NCI-H2081 treated with DMSO at 0.1 percent for 48 hours (cell line): Measurements from ENCODE around the gene ZNF440.
"Not testable (repeated sequence)": the region's sequence is repeated elsewhere in the genome, so short reads cannot be mapped to it uniquely, and the experiment has no call there.

ENCODE experiments used
- DNase-seq: peaks from one replicate; lab custom pipeline; 2025; lab: John Stamatoyannopoulos, UW

The ZNF440 gene

GRCh38 chr19:11814029-11814699 lies at the start of gene ZNF440:
Gene ZNF440, plus strand, starts transcription at chr19:11814273. Its CDS starts 175 bp downstream, at chr19:11814448.
- peak; percentile 20 for DNase-seq

- DNase-seq = peak; percentile 30
Observed at GRCh38 chr19:11766597-11767591, 47.2 kb upstream of the ZNF440 start, which contains the start of gene ZNF441. Gene ZNF441, plus strand, starts transcription at chr19:11767000. Its CDS starts 194 bp downstream, at chr19:11767194.

GRCh38 chr19:11767633-11768133 lies 46.4 kb upstream of the ZNF440 start:
- no peak for DNase-seq

- no peak for DNase-seq
Observed at GRCh38 chr19:11769995-11770394, 44.1 kb upstream of the ZNF440 start.

- not testable (repeated sequence) for DNase-seq
Observed at GRCh38 chr19:11771520-11771919, 42.6 kb upstream of the ZNF440 start.

- DNase-seq = not testable (repeated sequence)
Observed at GRCh38 chr19:11776669-11777068, 37.4 kb upstream of the ZNF440 start.

- DNase-seq = no peak
Observed at GRCh38 chr19:11780431-11781020, 33.5 kb upstream of the ZNF440 start.

GRCh38 chr19:11781295-11782057 lies 32.6 kb upstream of the ZNF440 start:
- no peak for DNase-seq

GRCh38 chr19:11783767-11784166 lies 30.3 kb upstream of the ZNF440 start:
- DNase-seq = no peak

- no peak for DNase-seq
Observed at GRCh38 chr19:11784356-11784755, 29.7 kb upstream of the ZNF440 start.

- no peak for DNase-seq
Observed at GRCh38 chr19:11787536-11787935, 26.5 kb upstream of the ZNF440 start.

GRCh38 chr19:11792942-11793341 lies 21.1 kb upstream of the ZNF440 start:
- no peak for DNase-seq

GRCh38 chr19:11797491-11797890 lies 16.6 kb upstream of the ZNF440 start:
- peak; percentile 78 for DNase-seq

GRCh38 chr19:11798391-11799330 lies 15.4 kb upstream of the ZNF440 start, which contains the start of gene ZNF491:
Gene ZNF491, plus strand, starts transcription at chr19:11798523. Its CDS starts 7,431 bp downstream, at chr19:11805954.
- DNase-seq = peak; percentile 65

- DNase-seq = no peak
Observed at GRCh38 chr19:11806354-11807098, 7.5 kb upstream of the ZNF440 start.

GRCh38 chr19:11807099-11807380 lies 7.0 kb upstream of the ZNF440 start:
- no peak for DNase-seq

GRCh38 chr19:11813703-11814028 lies 407 bp upstream of the ZNF440 start:
- DNase-seq = no peak

GRCh38 chr19:11814700-11815035 lies 595 bp downstream of the ZNF440 start:
- no peak for DNase-seq

GRCh38 chr19:11821474-11822109 lies 7.5 kb downstream of the ZNF440 start:
- no peak for DNase-seq
